KMS-11 (cell line): ENCODE measurements around the gene TDRD6.

ENCODE experiments used
- H2AFZ ChIP-seq: fragments of 200-600 bp; sonication (generic); 2 replicates; pipeline ENCODE4 v1.6.1; 2016; ENCODE audit warnings: antibody characterized with exemption, mixed run types, low read depth
- H3K27ac ChIP-seq: fragments of 200-600 bp; sonication (generic); 2 replicates; pipeline ENCODE4 v1.6.1; 2016; ENCODE audit warnings: mild to moderate bottlenecking, mixed run types
- H3K27me3 ChIP-seq: fragments of 200-600 bp; sonication (generic); 2 replicates; pipeline ENCODE4 v1.6.1; 2017; ENCODE audit warnings: mild to moderate bottlenecking, low read depth, mixed run types, moderate library complexity; ENCODE audit not compliant: insufficient read depth
- H3K36me3 ChIP-seq: fragments of 200-600 bp; sonication (generic); 2 replicates; pipeline ENCODE4 v1.6.1; 2017; ENCODE audit warnings: mild to moderate bottlenecking, mixed run types; ENCODE audit not compliant: insufficient read depth
- H3K4me1 ChIP-seq: fragments of 200-600 bp; sonication (generic); 2 replicates; pipeline ENCODE4 v1.6.1; 2016; ENCODE audit warnings: mild to moderate bottlenecking, low read depth, mixed run types; ENCODE audit not compliant: poor library complexity, severe bottlenecking
- H3K4me2 ChIP-seq: fragments of 200-600 bp; sonication (generic); 2 replicates; pipeline ENCODE4 v1.7.0; 2016; ENCODE audit warnings: mild to moderate bottlenecking, mixed run types
- H3K4me3 ChIP-seq: fragments of 200-600 bp; sonication (generic); IDR thresholded peaks from 2 replicates; pipeline ENCODE4 v1.6.1; 2017; ENCODE audit warnings: low read depth, low read length, mixed read lengths; ENCODE audit not compliant: insufficient read depth
- H3K79me2 ChIP-seq: fragments of 200-600 bp; sonication (generic); 2 replicates; pipeline ENCODE4 v1.6.1; 2016; ENCODE audit warnings: low read depth, mixed run types; ENCODE audit not compliant: insufficient read depth
- H3K9ac ChIP-seq: fragments of 200-600 bp; sonication (generic); 2 replicates; pipeline ENCODE4 v1.6.1; 2016; ENCODE audit warnings: mild to moderate bottlenecking, mixed run types
- H4K20me1 ChIP-seq: fragments of 200-600 bp; sonication (generic); 2 replicates; pipeline ENCODE4 v1.6.1; 2016; ENCODE audit warnings: mild to moderate bottlenecking, mixed run types; ENCODE audit not compliant: insufficient read depth
- CTCF ChIP-seq: fragments of 200-600 bp; sonication (generic); conservative IDR thresholded peaks from 2 replicates; pipeline ENCODE4 v1.6.1; 2017; ENCODE audit warnings: low read depth, mild to moderate bottlenecking, antibody characterized with exemption, low read length, moderate library complexity, mixed read lengths

TDRD6 gene

GRCh38 chr6:46730921-46731461 lies 43.3 kb downstream of the TDRD6 start:
- Histone ChIP-seq H3K4me3 (no peak overlapping the region), H2AFZ (no peak overlapping the region), H4K20me1 (no peaks in the 10 kb centered on the region), H3K4me2 (no peak overlapping the region), H3K27ac (no peak overlapping the region), H3K79me2 (no peaks in the 10 kb centered on the region), H3K4me1 (no peaks in the 10 kb centered on the region), H3K36me3 (no peaks in the 10 kb centered on the region), H3K27me3 (no peaks in the 10 kb centered on the region), H3K9ac (no peak overlapping the region)
- TF ChIP-seq CTCF: no peak

GRCh38 chr6:46733341-46733801 lies 45.7 kb downstream of the TDRD6 start:
- Histone ChIP-seq H3K36me3 (no peaks in the 10 kb centered on the region), H2AFZ (no peak overlapping the region), H3K4me1 (no peaks in the 10 kb centered on the region), H3K9ac (no peak overlapping the region), H3K79me2 (no peaks in the 10 kb centered on the region), H3K27ac (no peak overlapping the region), H3K4me3 (no peak overlapping the region), H4K20me1 (no peaks in the 10 kb centered on the region), H3K4me2 (no peak overlapping the region), H3K27me3 (no peaks in the 10 kb centered on the region)
- TF ChIP-seq CTCF: no peak

GRCh38 chr6:46734867-46735719 lies 47.4 kb downstream of the TDRD6 start, which contains the start of gene PLA2G7:
Gene PLA2G7, minus strand, starts transcription at chr6:46735375. Its CDS starts 12,484 bp downstream, at chr6:46722891.
- Histone ChIP-seq H2AFZ (no peak within 1 kb of the TSS), H3K4me3 (no peak within 1 kb of the TSS), H3K9ac (no peak within 1 kb of the TSS), H3K4me2 (no peak within 1 kb of the TSS), H3K4me1 (no peaks in the 10 kb centered on the region), H4K20me1 (no peaks in the 10 kb centered on the region), H3K27me3 (no peaks in the 10 kb centered on the region), H3K36me3 (no peaks in the 10 kb centered on the region), H3K79me2 (no peaks in the 10 kb centered on the region), H3K27ac (no peak within 1 kb of the TSS)
- no peak for TF ChIP-seq CTCF

DNA sequence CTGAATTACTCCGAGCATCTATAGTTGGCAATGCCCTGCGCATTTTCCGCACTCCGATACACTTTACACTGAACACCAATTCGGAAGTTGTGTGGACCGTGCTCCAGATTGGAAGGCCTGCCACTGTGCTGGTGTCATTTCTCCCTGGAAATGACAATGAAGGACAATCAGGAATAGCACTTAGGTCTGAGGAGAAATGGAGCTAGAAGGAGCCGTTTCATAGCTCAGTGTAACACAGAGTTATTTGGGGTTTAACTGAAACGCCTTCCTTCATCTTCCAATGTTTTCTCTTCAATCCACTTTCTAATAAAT lies 48.0 kb downstream of the TDRD6 start:
- no peaks in the 10 kb centered on the region for H3K27me3 ChIP-seq
- H3K9ac ChIP-seq: no peak overlapping the region
- no peak for TF ChIP-seq CTCF

More for the DNA sequence above, 48.0 kb downstream of the TDRD6 start:
- Histone ChIP-seq H3K4me3 (no peak overlapping the region), H3K79me2 (no peaks in the 10 kb centered on the region), H2AFZ (no peak overlapping the region), H4K20me1 (no peaks in the 10 kb centered on the region), H3K4me1 (no peaks in the 10 kb centered on the region), H3K36me3 (no peaks in the 10 kb centered on the region), H3K27ac (no peak overlapping the region), H3K4me2 (no peak overlapping the region)
